WTC11 (cell line): ENCODE data around the gene DNM1L. TPM values are rescaled to one million over a fixed set of nuclear protein-coding genes. Genes with fewer than 3 reads are reported as not detected.

Source experiments
- ATAC-seq: fragments of 200-7000 bp; cut with Tn5 transposase; 2 replicates; pipeline ENCODE4 v1.10.0; 2021; ENCODE audit warnings: mild to moderate bottlenecking, moderate library complexity
- CTCF ChIA-PET: fragments of 300-600 bp; sonication (Branson Sonifier 250); formaldehyde crosslinking; loops from one replicate; lab custom pipeline; 2021; ENCODE audit warnings: antibody characterized with exemption; lab: Charles Lee
- POLR2A ChIA-PET: fragments of 350-600 bp; sonication (Branson Sonifier 250); formaldehyde crosslinking; loops from one replicate; lab custom pipeline; 2021; ENCODE audit warnings: antibody characterized with exemption; lab: Charles Lee
- DNase-seq: peaks from one replicate; pipeline ENCODE4 v3.0.0; 2021; ENCODE audit warnings: low spot score
- H3K27ac Mint-ChIP-seq: 2 replicates; pipeline ENCODE4 v1.8.0; 2021; ENCODE audit warnings: mixed read lengths
- H3K27me3 Mint-ChIP-seq: 2 replicates; pipeline ENCODE4 v1.8.0; 2021; ENCODE audit warnings: low read depth, mild to moderate bottlenecking, moderate library complexity, mixed read lengths
- H3K36me3 Mint-ChIP-seq: 2 replicates; pipeline ENCODE4 v1.8.0; 2021; ENCODE audit warnings: mixed read lengths
- H3K4me1 Mint-ChIP-seq: 2 replicates; pipeline ENCODE4 v1.8.0; 2022; ENCODE audit warnings: mixed read lengths
- H3K4me3 Mint-ChIP-seq: 2 replicates; pipeline ENCODE4 v1.8.0; 2021; ENCODE audit warnings: mild to moderate bottlenecking, moderate library complexity, mixed read lengths
- H3K9me3 Mint-ChIP-seq: 2 replicates; pipeline ENCODE4 v1.8.0; 2021; ENCODE audit warnings: mixed read lengths
- ATF6 ChIP-seq: sonication (generic); formaldehyde crosslinking; IDR thresholded peaks from 2 replicates; pipeline ENCODE4 v1.8.1; 2023; ENCODE audit warnings: mild to moderate bottlenecking, missing genetic modification reagents
- CTCF ChIP-seq: fragments of 200-600 bp; IDR thresholded peaks from 2 replicates; pipeline ENCODE4 v1.8.0; 2022; ENCODE audit warnings: antibody characterized with exemption
- E2F5 ChIP-seq: sonication (generic); formaldehyde crosslinking; IDR thresholded peaks from 2 replicates; pipeline ENCODE4 v1.8.1; 2022; ENCODE audit warnings: mild to moderate bottlenecking, moderate library complexity, missing genetic modification reagents
- GRHL2 ChIP-seq: fragments of 250-450 bp; sonication (Bioruptor Pico); IDR thresholded peaks from 2 replicates; pipeline ENCODE4 v1.8.0; 2022; ENCODE audit warnings: mild to moderate bottlenecking, moderate library complexity; ENCODE audit not compliant: insufficient replicate concordance, severe bottlenecking
- HMGA2 ChIP-seq: fragments of 250-450 bp; sonication (Bioruptor Pico); IDR thresholded peaks from 2 replicates; pipeline ENCODE4 v1.4.0; 2021; ENCODE audit warnings: mild to moderate bottlenecking, moderate library complexity
- HMGXB4 ChIP-seq: sonication (generic); formaldehyde crosslinking; IDR thresholded peaks from 2 replicates; pipeline ENCODE4 v1.8.1; 2023; ENCODE audit warnings: mild to moderate bottlenecking, moderate library complexity, missing genetic modification reagents
- NFE2L1 ChIP-seq: sonication (generic); formaldehyde crosslinking; IDR thresholded peaks from 2 replicates; pipeline ENCODE4 v1.8.1; 2023; ENCODE audit warnings: missing genetic modification reagents
- SP1 ChIP-seq: sonication (generic); formaldehyde crosslinking; conservative IDR thresholded peaks from 2 replicates; pipeline ENCODE4 v1.8.1; 2022; ENCODE audit warnings: missing genetic modification reagents
- TP53 ChIP-seq: sonication (generic); formaldehyde crosslinking; IDR thresholded peaks from 2 replicates; pipeline ENCODE4 v1.8.1; 2023; ENCODE audit warnings: mild to moderate bottlenecking, missing genetic modification reagents
- ZNF121 ChIP-seq: sonication (generic); formaldehyde crosslinking; IDR thresholded peaks from 2 replicates; pipeline ENCODE4 v1.8.0; 2023; ENCODE audit warnings: missing genetic modification reagents
- ZNF396 ChIP-seq: fragments of 250-450 bp; sonication (Bioruptor Pico); IDR thresholded peaks from 2 replicates; pipeline ENCODE4 v1.8.0; 2021; ENCODE audit warnings: mild to moderate bottlenecking, moderate library complexity, borderline replicate concordance
- ZNF532 ChIP-seq: fragments of 250-450 bp; sonication (Bioruptor Pico); IDR thresholded peaks from 2 replicates; pipeline ENCODE4 v1.9.0; 2021; ENCODE audit warnings: mild to moderate bottlenecking, borderline replicate concordance
- total RNA-seq: library from RNA; stranded (reverse); gene quantifications from 3 replicates; pipeline ENCODE4 v1.2.3, GENCODE V29; 2021

DNM1L gene
- total RNA-seq, 1 experiment from 2014 or later: 74.3 TPM

- TF ChIP-seq HMGA2 (CRISPR knock-in tag): no peak
- no peak for TF ChIP-seq TP53 (CRISPR knock-in tag)
- no peak for TF ChIP-seq ZNF396 (CRISPR knock-in tag)
- no peak for TF ChIP-seq ATF6 (CRISPR knock-in tag)
Observed at GRCh38 chr12:32651151-32651955, 27.7 kb upstream of the DNM1L start (continued).

GRCh38 chr12:32651956-32652210 lies 27.2 kb upstream of the DNM1L start:
- ChIA-PET CTCF (interaction anchor here (1.4 kb wide), 1 partner anchor 20 kb away, joined by 3 read pairs; no protein-coding TSS in a partner anchor), POLR2A (interaction anchor here (0.6 kb wide), 1 partner anchor 16 kb away, joined by 3 read pairs; no protein-coding TSS in a partner anchor)
- Mint-ChIP-seq H3K27ac (no peak overlapping the region), H3K27me3 (no peaks in the 10 kb centered on the region), H3K36me3 (no peaks in the 10 kb centered on the region; the same call in 1 of the 2 replicates), H3K4me1 (no peaks in the 10 kb centered on the region), H3K4me3 (no peak overlapping the region), H3K9me3 (peaks cover 8% of the 10 kb centered on the region)
- no peak for ATAC-seq
- TF ChIP-seq CTCF: no peak
- TF ChIP-seq HMGA2 (CRISPR knock-in tag): no peak
- no peak for TF ChIP-seq ZNF532 (CRISPR knock-in tag)
- TF ChIP-seq HMGXB4 (CRISPR knock-in tag): no peak
- TF ChIP-seq ZNF121 (CRISPR knock-in tag): no peak
- TF ChIP-seq NFE2L1: no peak
- TF ChIP-seq SP1 (CRISPR knock-in tag): no peak
- TF ChIP-seq GRHL2 (CRISPR knock-in tag): no peak
- no peak for TF ChIP-seq E2F5 (CRISPR knock-in tag)
- DNase-seq: no peak
